Measurements from ENCODE around the gene NTF4. TPM values are rescaled to one million over a fixed set of nuclear protein-coding genes. Genes with fewer than 3 reads are reported as not detected.

Gene NTF4
- total RNA-seq, 2 experiments from 2014 or later: not detected

- Mint-ChIP-seq H3K4me3 (no peak overlapping the region), H3K9me3 (no peaks in the 10 kb centered on the region), H3K4me1 (ENCODE audit: low read depth) (no peaks in the 10 kb centered on the region), H3K36me3 (peaks cover 55% of the 10 kb centered on the region), H3K27me3 (no peaks in the 10 kb centered on the region), H3K27ac (no peak overlapping the region)
- POLR2A ChIA-PET: no interaction called here
- CTCF ChIA-PET: interaction anchor here (3.7 kb wide), 1 partner anchor 13 kb away, joined by 48 read pairs; the partner anchor contains the start of gene LIN7B
- no peak for DNase-seq
- intact Hi-C loops (cut with micrococcal nuclease): no loop called here
Observed at GRCh38 chr19:49103331-49104085, 38.9 kb upstream of the NTF4 start.

DNA sequence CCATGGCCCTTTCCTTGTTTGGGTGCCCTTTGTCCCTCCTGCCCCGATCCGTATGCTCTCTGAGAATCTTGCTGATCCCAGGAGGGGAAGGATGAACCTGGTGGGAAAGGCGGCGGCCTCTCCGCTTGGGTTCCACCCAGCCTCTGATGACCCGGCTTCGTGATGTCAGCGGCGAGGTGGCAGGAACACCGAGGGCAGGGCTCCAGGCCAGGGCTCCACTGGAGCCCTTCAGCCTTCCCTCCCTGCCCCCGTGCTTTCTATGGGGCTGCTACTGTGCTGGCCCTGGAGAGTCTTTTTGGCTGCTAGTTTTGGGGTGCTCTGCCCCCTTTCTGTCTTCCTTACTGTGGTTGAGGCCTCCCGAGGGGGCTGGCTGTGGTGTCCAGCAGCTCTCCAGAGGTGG is 37.7 kb upstream of the NTF4 start:
- ChIA-PET POLR2A (interaction anchor here (1.5 kb wide), 1 partner anchor 11 kb away, joined by 3 read pairs; no protein-coding TSS in a partner anchor), CTCF (no interaction called here)
- H3K4me3 Mint-ChIP-seq: no peak overlapping the region
- peaks cover 58% of the 10 kb centered on the region for H3K36me3 Mint-ChIP-seq
- intact Hi-C loops (cut with micrococcal nuclease): no loop called here
- no peaks in the 10 kb centered on the region for H3K4me1 Mint-ChIP-seq (ENCODE audit: low read depth)
- no peak overlapping the region for H3K27ac Mint-ChIP-seq
- no peak for DNase-seq
- H3K27me3 Mint-ChIP-seq: no peaks in the 10 kb centered on the region
- H3K9me3 Mint-ChIP-seq: no peaks in the 10 kb centered on the region

DNA sequence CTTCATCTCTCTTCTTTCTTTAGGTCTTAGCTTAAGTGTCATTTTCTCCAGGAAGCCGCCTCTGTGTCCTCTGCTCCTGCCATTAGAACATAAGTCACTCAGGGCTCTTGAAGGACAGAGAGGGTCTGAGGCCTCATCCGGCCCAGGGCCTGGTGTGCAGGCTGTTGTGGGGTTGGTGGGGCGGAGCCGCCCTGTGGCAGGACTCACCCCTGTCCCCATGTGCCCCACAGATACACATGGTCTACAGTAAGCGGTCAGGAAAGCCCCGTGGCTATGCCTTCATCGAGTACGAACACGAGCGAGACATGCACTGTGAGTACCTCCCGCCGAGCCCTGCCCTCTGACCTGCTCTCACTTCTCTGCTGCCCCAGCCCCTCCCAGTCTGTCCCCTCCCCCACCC is 36.5 kb upstream of the NTF4 start:
- POLR2A ChIA-PET: no interaction called here
- intact Hi-C loops (cut with micrococcal nuclease): no loop called here
- CTCF ChIA-PET: interaction anchor here (1.1 to 1.3 kb wide), 2 partner anchors 13 to 45 kb away, joined by 3 to 7 read pairs; partner anchors contain the start of gene LIN7B
- peaks cover 50% of the 10 kb centered on the region for H3K36me3 Mint-ChIP-seq
- H3K9me3 Mint-ChIP-seq: no peaks in the 10 kb centered on the region
- DNase-seq: no peak
- no peak overlapping the region for H3K4me3 Mint-ChIP-seq
- H3K27ac Mint-ChIP-seq: no peak overlapping the region
- H3K4me1 Mint-ChIP-seq (ENCODE audit: low read depth): no peaks in the 10 kb centered on the region
- H3K27me3 Mint-ChIP-seq: no peaks in the 10 kb centered on the region

DNA sequence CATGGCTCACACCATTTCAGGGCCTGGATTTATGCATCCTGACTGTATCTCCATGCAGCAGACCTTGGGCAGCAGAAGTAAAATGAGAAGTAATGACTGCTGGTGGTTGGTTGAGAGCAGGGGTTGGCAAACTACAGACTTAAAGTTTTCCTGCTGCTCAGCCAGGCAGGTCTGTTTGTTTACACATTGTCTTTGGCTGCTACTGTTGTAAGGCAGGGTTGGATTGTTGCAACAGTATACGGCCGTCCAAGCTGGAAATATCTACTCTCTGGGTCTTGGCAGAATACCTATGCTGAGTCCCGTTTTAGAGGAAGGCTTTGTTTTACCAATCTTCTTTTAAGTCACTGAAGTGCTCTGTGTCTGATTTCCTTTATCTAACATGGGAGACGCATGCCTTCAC is 34.2 kb upstream of the NTF4 start:
- Mint-ChIP-seq H3K9me3 (no peaks in the 10 kb centered on the region), H3K27ac (no peak overlapping the region), H3K4me1 (ENCODE audit: low read depth) (peaks cover 2% of the 10 kb centered on the region), H3K27me3 (no peaks in the 10 kb centered on the region), H3K4me3 (no peak overlapping the region), H3K36me3 (peaks cover 42% of the 10 kb centered on the region)
- ChIA-PET CTCF (interaction anchor here (1.1 to 4.5 kb wide), 12 partner anchors 7 to 311 kb away, joined by 3 to 65 read pairs (median 12); partner anchors contain the start of gene LIN7B), POLR2A (interaction anchor here (2.4 kb wide), 1 partner anchor 16 kb away, joined by 8 read pairs; the partner anchor contains the start of gene LIN7B)
- intact Hi-C loops (cut with micrococcal nuclease): no loop called here
- DNase-seq: no peak

DNA sequence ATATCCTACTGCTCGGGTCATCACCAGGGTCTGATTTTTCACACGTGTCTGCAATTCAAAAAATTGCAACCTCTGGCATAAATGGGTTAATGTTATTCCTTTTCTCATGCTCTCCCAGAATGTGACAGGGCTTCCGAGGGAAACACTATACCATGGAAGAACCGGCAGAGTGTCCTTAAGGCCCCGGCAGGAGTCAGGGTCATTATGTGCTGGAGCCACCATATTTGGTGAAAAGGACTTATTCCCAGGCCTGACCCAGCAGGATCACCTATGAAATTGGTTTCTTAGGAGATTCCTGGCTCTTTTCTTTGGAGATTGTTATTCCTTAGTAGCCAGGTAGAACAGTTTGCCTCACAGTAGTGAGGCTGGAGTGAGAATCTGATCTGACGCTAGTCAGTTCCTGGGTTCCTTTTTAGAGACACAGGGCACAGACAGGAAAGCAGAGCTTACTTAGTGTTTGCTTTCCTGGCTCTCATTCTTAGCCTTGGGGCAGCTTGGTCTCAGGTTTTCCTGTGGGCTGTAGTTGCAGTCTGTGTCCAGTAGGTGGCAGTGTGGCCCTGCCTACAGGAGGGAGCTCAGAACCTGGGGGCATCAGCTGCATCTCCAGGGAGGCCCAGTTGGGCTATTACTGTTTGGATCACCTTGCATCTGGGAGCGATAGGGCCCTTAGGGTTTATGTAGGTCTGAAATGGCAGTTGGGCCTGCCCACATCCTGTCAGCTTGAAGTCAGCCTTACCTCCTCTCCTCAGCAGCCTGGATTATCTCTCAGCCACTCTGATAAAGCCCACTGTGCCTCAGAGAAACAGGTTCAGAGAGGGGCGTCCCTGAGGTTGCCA is 33.1 kb upstream of the NTF4 start:
- H3K4me1 Mint-ChIP-seq (ENCODE audit: low read depth): peaks cover 2% of the 10 kb centered on the region
- intact Hi-C loops (cut with micrococcal nuclease): loop anchor here (1.0 kb wide), 2 partner anchors 49 to 102 kb away; no protein-coding TSS in a partner anchor
- H3K4me3 Mint-ChIP-seq: no peak overlapping the region
- POLR2A ChIA-PET: interaction anchor here (0.5 to 2.4 kb wide), 5 partner anchors 17 to 473 kb away, joined by 3 to 8 read pairs (median 3); partner anchors contain the start of gene LIN7B
- H3K9me3 Mint-ChIP-seq: no peaks in the 10 kb centered on the region
- CTCF ChIA-PET: interaction anchor here (0.6 to 4.5 kb wide), 38 partner anchors 8 to 379 kb away, joined by 3 to 65 read pairs (median 5); partner anchors contain the start of genes CGB7, GYS1, LIN7B and PPFIA3
- DNase-seq: peak; percentile 79
- H3K36me3 Mint-ChIP-seq: peaks cover 44% of the 10 kb centered on the region
- H3K27me3 Mint-ChIP-seq: no peaks in the 10 kb centered on the region
- H3K27ac Mint-ChIP-seq: no peak overlapping the region

DNA sequence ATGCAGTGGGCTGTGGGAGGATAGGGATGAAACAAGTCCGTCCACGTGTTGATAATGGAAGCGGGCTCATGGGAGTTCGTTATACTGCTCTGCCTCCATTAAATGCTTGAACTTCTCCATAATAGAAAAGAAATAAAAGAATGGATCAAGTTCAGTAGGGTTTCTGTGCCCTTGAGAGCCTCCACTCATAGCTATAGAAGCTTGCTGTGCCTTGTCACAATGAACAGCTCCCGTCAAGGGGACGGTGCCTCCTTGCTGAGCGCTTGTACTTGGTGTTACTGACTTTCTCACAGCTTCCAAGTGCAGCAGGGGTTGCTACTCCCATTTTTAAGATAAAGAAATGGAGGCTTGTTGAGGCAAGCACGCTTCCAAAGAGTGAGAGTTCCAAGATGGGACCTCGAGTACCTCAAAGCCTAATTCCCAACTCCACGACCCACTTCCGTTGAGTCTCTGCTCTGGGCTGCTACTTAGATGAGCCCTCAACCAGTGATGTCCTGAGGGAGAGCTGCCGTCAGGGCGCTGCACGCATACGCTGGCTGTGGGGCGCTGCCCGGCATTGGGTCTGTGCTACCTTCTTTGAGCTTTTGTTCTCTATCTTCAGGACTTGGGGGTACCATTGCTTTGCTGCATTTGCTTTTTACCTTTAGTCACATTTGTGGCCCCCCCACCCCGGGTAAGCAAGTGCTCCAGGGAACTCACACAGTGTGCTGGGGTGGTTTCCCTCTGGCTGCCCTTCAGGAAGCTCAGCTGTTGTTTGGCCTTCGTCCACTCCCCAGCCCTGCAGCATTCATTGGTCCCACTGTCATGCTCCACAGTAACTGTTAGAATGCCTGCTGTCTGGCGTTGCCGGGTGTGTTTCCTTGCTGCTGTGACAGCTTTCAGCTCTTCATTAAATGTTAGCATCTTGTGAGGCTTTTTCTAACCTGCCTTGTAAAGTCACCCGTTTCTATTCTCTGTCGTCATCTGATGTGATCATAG is 30.2 kb upstream of the NTF4 start:
- Mint-ChIP-seq H3K4me3 (no peak overlapping the region), H3K27ac (no peak overlapping the region), H3K27me3 (no peaks in the 10 kb centered on the region), H3K9me3 (no peaks in the 10 kb centered on the region), H3K4me1 (ENCODE audit: low read depth) (peaks cover 20% of the 10 kb centered on the region), H3K36me3 (peaks cover 49% of the 10 kb centered on the region)
- intact Hi-C loops (cut with micrococcal nuclease): no loop called here
- ChIA-PET CTCF (interaction anchor here (0.9 to 4.5 kb wide), 9 partner anchors 8 to 113 kb away, joined by 3 to 50 read pairs (median 5); partner anchors contain the start of gene LIN7B), POLR2A (interaction anchor here (1.7 kb wide), 1 partner anchor 11 kb away, joined by 4 read pairs; no protein-coding TSS in a partner anchor)
- DNase-seq: no peak

DNA sequence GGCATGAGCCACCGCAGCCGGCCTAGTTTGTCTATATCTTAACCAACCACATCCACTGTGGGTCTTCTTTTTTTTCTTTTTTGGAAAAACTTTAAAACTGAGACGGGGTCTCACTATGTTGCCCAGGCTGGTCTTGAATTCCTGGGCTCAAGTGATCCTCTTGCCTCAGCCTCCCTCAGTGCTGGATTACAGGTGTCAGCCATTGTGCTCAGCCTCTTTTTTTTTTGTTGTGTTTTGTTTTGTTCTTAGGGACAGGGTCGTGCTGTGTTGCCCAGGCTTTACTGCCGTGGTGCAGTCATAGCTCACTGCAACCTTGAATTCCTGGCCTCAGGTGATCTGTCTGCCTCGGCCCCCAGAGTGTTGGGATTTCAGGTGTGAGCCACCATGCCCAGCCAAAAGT is 28.1 kb upstream of the NTF4 start:
- intact Hi-C loops (cut with micrococcal nuclease): no loop called here
- peaks cover 27% of the 10 kb centered on the region for H3K4me1 Mint-ChIP-seq (ENCODE audit: low read depth)
- peaks cover 42% of the 10 kb centered on the region for H3K36me3 Mint-ChIP-seq
- CTCF ChIA-PET: interaction anchor here (1.5 to 1.6 kb wide), 2 partner anchors 14 to 22 kb away, joined by 4 read pairs; partner anchors contain the start of gene LIN7B
- H3K4me3 Mint-ChIP-seq: no peak overlapping the region
- no peak overlapping the region for H3K27ac Mint-ChIP-seq
- POLR2A ChIA-PET: no interaction called here
- H3K9me3 Mint-ChIP-seq: no peaks in the 10 kb centered on the region
- DNase-seq: no peak
- H3K27me3 Mint-ChIP-seq: no peaks in the 10 kb centered on the region

DNA sequence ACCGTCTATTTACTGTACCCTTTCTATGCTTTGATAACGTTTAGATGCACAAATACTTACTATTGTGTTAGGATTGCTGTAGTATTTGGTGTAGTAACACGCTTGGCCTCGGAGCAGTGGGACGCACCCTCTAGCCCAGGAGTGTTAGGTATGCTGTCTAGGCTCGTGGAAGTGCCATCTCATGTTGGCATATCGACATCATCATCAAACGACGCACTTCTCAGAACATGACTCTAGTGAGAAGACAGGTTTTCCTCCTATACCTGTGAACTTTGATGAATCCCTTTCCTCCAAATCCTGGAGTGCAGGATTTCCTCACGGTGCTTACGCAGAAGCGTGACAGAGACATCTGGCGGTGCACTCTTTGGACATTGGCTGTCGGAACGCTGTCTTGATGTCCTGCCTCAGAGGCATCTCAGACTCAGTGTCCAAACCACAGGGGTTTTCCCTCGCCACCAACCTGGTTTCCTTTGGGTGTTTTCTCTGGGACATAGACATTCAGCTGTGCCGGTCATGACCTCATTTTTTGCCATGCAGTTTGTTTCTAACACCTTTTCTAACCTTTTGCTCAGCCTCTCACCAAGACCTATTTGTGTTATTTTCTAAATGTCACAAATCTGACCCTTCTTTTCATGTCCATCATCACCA is 26.9 kb upstream of the NTF4 start:
- H3K27me3 Mint-ChIP-seq: no peaks in the 10 kb centered on the region
- CTCF ChIA-PET: interaction anchor here (1.6 kb wide), 1 partner anchor 23 kb away, joined by 4 read pairs; the partner anchor contains the start of gene LIN7B

DNA sequence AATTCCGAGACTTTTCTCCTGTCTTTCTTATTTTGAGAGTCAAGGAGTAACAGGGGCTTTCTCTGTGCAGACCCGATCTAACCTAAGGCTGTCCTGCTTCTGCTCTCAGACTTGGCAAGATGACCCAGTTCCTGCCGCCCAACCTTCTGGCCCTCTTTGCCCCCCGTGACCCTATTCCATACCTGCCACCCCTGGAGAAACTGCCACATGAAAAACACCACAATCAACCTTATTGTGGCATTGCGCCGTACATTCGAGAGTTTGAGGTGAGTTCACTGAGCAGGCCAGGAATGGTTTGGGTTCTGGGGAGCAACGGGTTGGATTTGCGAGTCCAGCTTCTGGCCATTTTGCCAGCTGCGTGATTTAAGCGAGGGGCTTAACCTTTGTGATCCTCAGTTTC is 21.7 kb upstream of the NTF4 start:
- Mint-ChIP-seq H3K9me3 (no peaks in the 10 kb centered on the region), H3K4me3 (peak overlapping the region; percentile 96), H3K4me1 (ENCODE audit: low read depth) (peaks cover 39% of the 10 kb centered on the region), H3K36me3 (peaks cover 38% of the 10 kb centered on the region), H3K27ac (peak overlapping the region; percentile 82), H3K27me3 (no peaks in the 10 kb centered on the region)
- ChIA-PET CTCF (interaction anchor here (1.2 to 4.0 kb wide), 5 partner anchors 9 to 62 kb away, joined by 3 to 42 read pairs (median 6); no protein-coding TSS in a partner anchor), POLR2A (interaction anchor here (0.8 kb wide), 1 partner anchor 28 kb away, joined by 3 read pairs; the partner anchor contains the start of gene LIN7B)
- intact Hi-C loops (cut with micrococcal nuclease): loop anchor here (10.0 kb wide), 1 partner anchor 91 kb away; the partner anchor contains the start of genes GYS1 and RUVBL2
- no peak for DNase-seq

More for the DNA sequence above, 26.9 kb upstream of the NTF4 start:
- POLR2A ChIA-PET: no interaction called here
- intact Hi-C loops (cut with micrococcal nuclease): no loop called here
- H3K27ac Mint-ChIP-seq: peak overlapping the region; percentile 25
- peaks cover 46% of the 10 kb centered on the region for H3K36me3 Mint-ChIP-seq
- H3K9me3 Mint-ChIP-seq: no peaks in the 10 kb centered on the region
- H3K4me3 Mint-ChIP-seq: no peak overlapping the region
- DNase-seq: peak; percentile 18
- H3K4me1 Mint-ChIP-seq (ENCODE audit: low read depth): peaks cover 35% of the 10 kb centered on the region

- CTCF ChIA-PET: interaction anchor here (1.2 to 4.0 kb wide), 4 partner anchors 9 to 62 kb away, joined by 3 to 42 read pairs (median 6); no protein-coding TSS in a partner anchor
- H3K4me3 Mint-ChIP-seq: peak overlapping the region; percentile 96
- H3K36me3 Mint-ChIP-seq: peaks cover 35% of the 10 kb centered on the region
- peak overlapping the region; percentile 82 for H3K27ac Mint-ChIP-seq
- POLR2A ChIA-PET: interaction anchor here (0.8 kb wide), 1 partner anchor 28 kb away, joined by 3 read pairs; the partner anchor contains the start of gene LIN7B
- intact Hi-C loops (cut with micrococcal nuclease): loop anchor here (1.0 to 10.0 kb wide), 3 partner anchors 33 to 440 kb away; partner anchors contain the start of genes C19orf73, CA11, GYS1 and PPFIA3
- no peak for DNase-seq
- no peaks in the 10 kb centered on the region for H3K27me3 Mint-ChIP-seq
- H3K9me3 Mint-ChIP-seq: no peaks in the 10 kb centered on the region
- H3K4me1 Mint-ChIP-seq (ENCODE audit: low read depth): peaks cover 37% of the 10 kb centered on the region
Observed at GRCh38 chr19:49085868-49086232, 21.2 kb upstream of the NTF4 start.

All from activated CD4-positive, alpha-beta memory T cell treated with anti-CD3 and anti-CD28 coated beads for 36 hours (primary cell).